NCI-H1105 (cell line): ENCODE data around the gene RNF181.
"Not testable (repeated sequence)": the region's sequence is repeated elsewhere in the genome, so short reads cannot be mapped to it uniquely, and the experiment has no call there.

Experiments used
- DNase-seq: peaks from one replicate; lab custom pipeline; 2025; lab: John Stamatoyannopoulos, UW

Gene RNF181

DNA sequence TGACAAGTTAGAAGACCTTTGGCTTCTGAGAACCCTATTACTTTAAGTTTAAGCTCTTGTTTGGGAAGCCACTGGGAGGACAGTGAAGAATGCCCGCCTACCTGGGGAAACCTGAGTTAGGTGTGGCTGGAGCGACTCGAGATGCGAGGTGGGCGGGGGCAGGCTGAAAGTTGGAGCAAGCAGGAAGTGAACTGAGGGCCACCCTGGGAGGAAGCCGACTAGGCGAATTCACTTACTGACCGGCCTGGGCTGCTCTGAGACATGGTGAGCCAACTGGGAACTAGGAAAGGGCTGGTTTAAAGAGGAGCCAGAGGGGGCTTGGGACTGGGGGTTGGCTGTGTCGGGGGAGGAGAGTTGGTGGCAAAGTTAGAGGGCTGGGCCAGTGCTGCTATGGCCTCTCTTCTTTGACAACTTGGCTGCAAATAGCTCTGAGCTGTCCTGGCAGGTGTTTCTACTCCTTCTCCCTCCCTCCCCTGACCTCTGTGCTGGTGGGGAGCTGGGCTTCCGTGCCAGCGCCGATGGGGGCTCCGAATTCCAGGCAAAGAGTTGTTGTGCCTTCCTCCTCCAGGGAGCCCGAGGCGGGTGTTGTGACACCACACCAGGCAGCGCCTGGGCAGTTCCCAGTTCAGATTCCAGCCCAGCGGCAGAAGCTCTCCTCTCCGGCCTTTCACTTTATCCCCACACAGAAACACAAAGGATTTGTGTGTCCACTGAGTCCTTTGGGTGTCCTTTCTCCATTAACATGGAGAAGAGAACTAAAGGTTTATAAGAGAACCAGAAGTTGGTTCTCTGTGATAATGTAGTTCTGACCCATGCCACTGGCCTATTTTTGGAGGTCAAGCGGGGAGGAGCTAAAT, 17.9 kb upstream of the RNF181 start, which contains the start of gene VAMP8:
VAMP8 (plus strand) TSS at position 201 of the 857 bp plus-strand sequence; CDS start at position 262, 61 bp downstream.
- DNase-seq = no peak

- DNase-seq = no peak
These were observed 17.0 kb upstream of the RNF181 start for GRCh38 chr2:85578243-85579180.

GRCh38 chr2:85579266-85579935, 16.1 kb upstream of the RNF181 start:
- DNase-seq = no peak

- no peak for DNase-seq
These were observed 15.3 kb upstream of the RNF181 start for GRCh38 chr2:85580206-85580605.

GRCh38 chr2:85582492-85582891, 13.1 kb upstream of the RNF181 start:
- no peak for DNase-seq

GRCh38 chr2:85583667-85584353, 11.7 kb upstream of the RNF181 start:
- no peak for DNase-seq

DNA sequence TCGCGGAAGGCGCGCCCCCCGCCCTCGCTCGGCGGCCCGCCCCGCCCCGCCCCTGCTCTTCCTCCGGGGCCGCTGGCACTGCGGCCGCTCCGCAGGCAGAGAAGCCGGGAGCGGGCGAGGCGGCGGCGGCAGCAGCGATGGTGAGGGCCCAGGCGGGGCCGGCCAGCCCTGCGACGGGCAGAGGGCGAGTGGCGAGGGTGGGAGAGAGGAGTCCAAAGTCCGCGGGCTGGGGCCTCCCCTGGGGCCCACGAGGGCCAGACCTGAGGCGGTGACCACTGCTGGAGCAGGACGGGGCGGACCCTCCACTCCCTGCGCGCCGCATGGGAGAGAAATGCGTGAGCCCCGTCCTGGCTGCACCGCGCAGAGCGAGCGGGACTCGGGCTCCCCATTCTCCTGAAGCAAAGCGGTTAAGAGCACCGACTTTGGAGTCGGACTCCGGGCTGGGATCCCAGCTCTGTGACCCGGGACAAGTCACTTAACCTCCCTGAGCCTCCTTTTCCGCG, 11.1 kb upstream of the RNF181 start, which contains the start of gene VAMP5:
VAMP5 (plus strand) TSS at position 78 of the 503 bp plus-strand sequence; CDS start at position 138, 60 bp downstream.
- no peak for DNase-seq

- no peak for DNase-seq
These were observed 10.4 kb upstream of the RNF181 start for GRCh38 chr2:85584857-85585780.

GRCh38 chr2:85585781-85586105, 9.8 kb upstream of the RNF181 start:
- DNase-seq = no peak

- no peak for DNase-seq
These were observed 7.3 kb upstream of the RNF181 start for GRCh38 chr2:85588236-85588635.

DNA sequence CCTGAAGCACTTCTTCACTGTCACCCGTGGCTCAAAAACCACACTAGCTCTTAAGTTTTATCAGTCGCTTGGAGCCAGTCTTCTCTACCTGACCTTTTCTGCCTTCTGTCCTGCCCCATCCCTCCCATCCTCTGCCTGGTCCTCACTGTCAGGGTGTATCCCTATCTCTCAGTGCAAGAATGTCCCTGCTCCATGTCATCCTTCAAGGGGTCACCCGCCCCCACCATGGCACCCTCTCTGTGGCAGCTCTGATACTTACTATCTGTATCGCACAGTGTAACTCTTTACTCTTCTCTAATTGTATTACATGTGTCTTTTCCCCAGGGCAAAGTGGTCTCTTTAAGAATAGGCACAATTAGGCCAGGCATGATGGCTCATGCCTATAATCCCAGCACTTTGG, 6.9 kb upstream of the RNF181 start:
- no peak for DNase-seq

GRCh38 chr2:85589181-85589580, 6.4 kb upstream of the RNF181 start:
- DNase-seq = no peak

- no peak for DNase-seq
These were observed 5.4 kb upstream of the RNF181 start for GRCh38 chr2:85589982-85590791.

GRCh38 chr2:85590950-85591349, 4.6 kb upstream of the RNF181 start:
- no peak for DNase-seq

- DNase-seq = no peak
These were observed 4.0 kb upstream of the RNF181 start for GRCh38 chr2:85591563-85591962.

DNA sequence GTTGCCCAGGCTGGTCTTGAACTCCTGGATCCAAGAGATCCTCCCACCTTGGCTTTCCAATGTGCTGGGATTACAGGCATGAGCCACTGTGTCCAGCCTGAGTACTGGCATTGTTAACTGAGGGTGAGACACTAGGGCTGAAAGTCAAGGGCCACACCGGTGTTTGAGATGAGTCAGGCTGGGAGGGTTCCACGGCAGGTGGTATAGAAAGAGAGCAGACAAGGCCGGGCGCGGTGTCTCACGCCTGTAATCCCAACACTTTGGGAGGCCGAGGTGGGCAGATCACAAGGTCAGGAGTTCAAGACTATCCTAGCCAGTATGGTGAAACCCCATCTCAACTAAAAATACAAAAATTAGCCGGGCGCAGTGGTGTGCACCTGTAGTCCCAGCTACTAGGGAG, 3.2 kb upstream of the RNF181 start:
- DNase-seq = not testable (repeated sequence)

- no peak for DNase-seq
These were observed 2.5 kb upstream of the RNF181 start for GRCh38 chr2:85593023-85593422.

GRCh38 chr2:85594715-85595300, 737 bp upstream of the RNF181 start:
- DNase-seq = no peak

- DNase-seq = no peak
These were observed 435 bp downstream of the RNF181 start for GRCh38 chr2:85596026-85596333.
